Brain microvascular endothelial cell (primary cell): ENCODE measurements around the gene FYN.

ENCODE experiments used
- DNase-seq: peaks from one replicate; pipeline ENCODE4 v3.0.0-alpha.2; 2020
- H3K27ac ChIP-seq: fragments of 250-450 bp; sonication (Bioruptor Pico); 2 replicates; pipeline ENCODE4 v1.5.1; 2020; ENCODE audit warnings: mild to moderate bottlenecking, moderate library complexity
- H3K27me3 ChIP-seq: fragments of 250-450 bp; sonication (Bioruptor Pico); replicated peaks from 2 replicates; pipeline ENCODE4 v1.5.1; 2020; ENCODE audit warnings: mild to moderate bottlenecking
- H3K36me3 ChIP-seq: fragments of 250-450 bp; sonication (Bioruptor Pico); replicated peaks from 2 replicates; pipeline ENCODE4 v1.5.1; 2020; ENCODE audit warnings: mild to moderate bottlenecking
- H3K4me3 ChIP-seq: 2 replicates; pipeline ENCODE4 v1.5.1; 2011; ENCODE audit warnings: low read depth, mild to moderate bottlenecking, control low read depth, low read length, moderate library complexity
- CTCF ChIP-seq: IDR thresholded peaks from 2 replicates; pipeline ENCODE4 v1.5.1; 2011; ENCODE audit warnings: low read depth, mild to moderate bottlenecking, moderate library complexity, low read length, control low read depth, inconsistent platforms; ENCODE audit errors: missing control alignments
- in situ Hi-C: cut with HindIII; loops from 2 replicates; pipeline ENCODE4 v1.10.0; 2017; ENCODE audit warnings: low sequenced_read_pairs, low pct_ligation_motif_present

The FYN gene

DNA sequence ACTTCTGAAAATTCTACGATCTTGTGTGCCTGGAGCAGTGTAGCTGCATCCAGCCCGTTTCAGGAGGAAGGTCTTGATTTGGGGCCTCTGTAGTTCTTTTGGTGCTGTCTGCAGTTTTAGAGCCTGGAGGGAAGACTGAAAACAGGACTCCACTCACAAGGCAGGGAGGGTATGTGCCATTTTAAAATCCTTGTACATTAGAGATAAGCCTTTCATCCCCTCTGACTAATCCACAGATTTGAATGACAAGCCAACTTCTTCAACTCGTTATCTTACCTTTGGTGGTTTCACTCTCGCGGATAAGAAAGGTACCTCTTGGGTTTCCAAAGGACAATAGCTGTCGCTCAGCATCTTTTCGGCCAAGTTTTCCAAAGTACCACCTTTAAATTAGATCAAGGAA, 169.5 kb downstream of the FYN start:
- Histone ChIP-seq H3K4me3 (no peak overlapping the region), H3K27ac (no peak overlapping the region), H3K27me3 (no peaks in the 10 kb centered on the region), H3K36me3 (peaks cover 27% of the 10 kb centered on the region)
- in situ Hi-C loops = no loop called here
- DNase-seq = no peak
- TF ChIP-seq CTCF = no peak

DNA sequence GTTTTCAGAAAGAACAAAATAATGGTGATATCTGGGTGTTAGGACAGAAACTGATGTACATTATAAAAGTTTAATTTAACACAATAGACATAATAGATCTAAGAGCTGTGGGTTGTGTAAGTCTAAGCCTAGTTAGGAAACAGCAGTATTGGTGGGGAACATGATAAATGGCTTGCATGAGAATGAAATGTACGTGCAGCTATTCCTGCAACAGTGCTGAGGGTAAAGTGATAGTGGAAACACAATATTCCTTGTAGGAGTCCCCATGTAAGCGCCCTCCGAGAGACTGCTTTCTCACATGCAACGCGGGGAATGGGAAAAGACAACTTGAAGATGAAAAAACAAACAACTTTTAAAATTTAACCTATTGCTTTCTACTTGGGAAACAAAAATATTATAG, 171.0 kb downstream of the FYN start:
- no peak for TF ChIP-seq CTCF
- no peaks in the 10 kb centered on the region for H3K27me3 ChIP-seq
- no peak for DNase-seq
- in situ Hi-C loops = no loop called here
- peaks cover 27% of the 10 kb centered on the region for H3K36me3 ChIP-seq
- no peak overlapping the region for H3K4me3 ChIP-seq
- H3K27ac ChIP-seq = no peak overlapping the region

DNA sequence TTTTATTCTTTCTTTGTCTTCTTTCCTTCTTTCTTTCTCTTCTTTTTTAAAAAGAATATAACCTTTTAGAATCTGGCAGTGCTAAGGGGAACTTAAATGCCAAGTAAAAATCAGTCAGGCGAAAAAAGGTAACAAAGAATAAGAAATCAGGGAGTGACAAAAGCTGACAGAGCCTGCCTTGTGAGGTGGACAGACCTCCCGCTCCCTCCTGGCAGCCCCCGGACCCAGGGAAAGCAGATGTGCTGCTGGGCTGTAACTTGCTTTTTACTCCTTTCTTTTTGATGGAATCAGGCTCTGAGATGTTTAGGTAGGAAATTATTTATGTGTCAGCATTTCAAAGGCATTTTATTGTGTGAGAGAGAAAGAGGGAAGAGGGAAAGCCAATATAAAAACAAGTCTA, 172.1 kb downstream of the FYN start:
- no peaks in the 10 kb centered on the region for H3K27me3 ChIP-seq
- no peak overlapping the region for H3K27ac ChIP-seq
- DNase-seq = no peak
- TF ChIP-seq CTCF = no peak
- no peak overlapping the region for H3K4me3 ChIP-seq
- peaks cover 27% of the 10 kb centered on the region for H3K36me3 ChIP-seq
- in situ Hi-C loops = no loop called here

DNA sequence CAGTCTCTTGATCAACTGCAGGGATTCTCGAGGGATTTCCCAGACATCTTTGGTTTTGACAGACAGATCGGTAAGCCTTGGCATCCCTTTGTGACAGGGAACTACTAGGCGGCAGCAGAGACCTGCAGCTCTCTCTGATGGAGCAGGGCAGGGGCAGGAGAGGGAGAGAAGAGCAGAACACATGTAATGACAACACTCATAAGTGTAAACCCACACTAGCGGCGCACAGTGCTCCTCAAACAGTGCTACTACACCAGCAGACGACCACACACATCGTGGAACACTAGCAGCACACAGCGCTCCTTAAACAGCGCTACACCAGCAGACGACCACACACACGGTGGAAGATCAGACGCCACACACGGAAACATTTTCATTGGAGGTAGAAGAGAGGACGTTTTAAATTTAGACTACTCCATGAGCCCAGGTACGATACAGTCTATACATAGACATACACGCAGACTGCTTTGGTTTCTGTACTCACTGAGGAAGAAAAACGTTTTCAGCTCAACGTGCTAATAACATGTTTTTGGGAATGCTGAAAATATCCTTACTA, 173.0 kb downstream of the FYN start:
- no peak overlapping the region for H3K27ac ChIP-seq
- no peak overlapping the region for H3K4me3 ChIP-seq
- TF ChIP-seq CTCF = no peak
- no peaks in the 10 kb centered on the region for H3K27me3 ChIP-seq
- DNase-seq = no peak
- in situ Hi-C loops = no loop called here
- peaks cover 27% of the 10 kb centered on the region for H3K36me3 ChIP-seq

GRCh38 chr6:111699123-111699522, 174.1 kb downstream of the FYN start:
- in situ Hi-C loops = no loop called here
- no peak overlapping the region for H3K27ac ChIP-seq
- H3K4me3 ChIP-seq = no peak overlapping the region
- H3K36me3 ChIP-seq = peaks cover 26% of the 10 kb centered on the region
- H3K27me3 ChIP-seq = no peaks in the 10 kb centered on the region
- DNase-seq = no peak
- TF ChIP-seq CTCF = no peak

GRCh38 chr6:111696814-111697213, 176.4 kb downstream of the FYN start:
- no peak for DNase-seq
- in situ Hi-C loops = no loop called here
- H3K27me3 ChIP-seq = no peaks in the 10 kb centered on the region
- H3K4me3 ChIP-seq = no peak overlapping the region
- H3K36me3 ChIP-seq = peaks cover 31% of the 10 kb centered on the region
- TF ChIP-seq CTCF = no peak
- H3K27ac ChIP-seq = no peak overlapping the region
